AG09319 (cell line): ENCODE measurements around the gene GRID2IP.

ENCODE experiments used
- DNase-seq: peaks from one replicate; pipeline ENCODE4 v3.0.0-alpha.2; 2010; ENCODE audit warnings: low read depth; ENCODE audit errors: extremely low read depth
- TF ChIP-seq, protein P1 (sequence below): IDR thresholded peaks from 2 replicates; pipeline ENCODE4 v1.5.1; 2011; ENCODE audit warnings: low read depth, mild to moderate bottlenecking, inconsistent platforms, low read length, moderate library complexity

The GRID2IP gene

DNA sequence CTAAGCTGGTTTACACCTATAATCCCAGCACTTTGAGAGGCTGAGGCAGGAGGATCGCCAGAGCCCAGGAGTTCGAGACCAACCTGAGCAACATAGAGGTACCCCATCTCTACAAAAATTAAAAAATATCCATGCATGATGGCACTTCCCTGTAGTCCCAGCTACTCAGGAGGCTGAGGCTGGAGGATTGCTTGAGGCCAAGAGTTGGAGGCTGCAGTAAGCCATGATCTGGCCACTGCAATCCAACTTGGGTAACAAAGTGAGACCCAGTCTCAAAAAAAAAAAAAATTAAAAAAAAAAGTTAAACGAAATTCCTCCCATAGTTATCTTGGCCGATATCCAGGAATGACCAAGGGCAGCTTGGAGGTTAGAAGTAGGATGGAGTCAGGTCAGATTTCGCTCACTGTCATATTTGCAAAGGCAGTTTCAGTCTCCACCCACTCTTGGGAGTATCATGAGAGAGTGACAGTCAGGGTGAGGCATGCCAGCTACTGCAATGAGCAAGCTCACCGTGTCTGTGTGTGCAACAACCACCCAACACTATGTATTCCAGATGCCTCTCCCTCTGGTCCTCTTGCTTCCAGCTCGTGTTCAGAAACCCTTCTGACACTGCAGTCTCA lies 20.0 kb upstream of the GRID2IP start:
- TF ChIP-seq, protein P1, sequence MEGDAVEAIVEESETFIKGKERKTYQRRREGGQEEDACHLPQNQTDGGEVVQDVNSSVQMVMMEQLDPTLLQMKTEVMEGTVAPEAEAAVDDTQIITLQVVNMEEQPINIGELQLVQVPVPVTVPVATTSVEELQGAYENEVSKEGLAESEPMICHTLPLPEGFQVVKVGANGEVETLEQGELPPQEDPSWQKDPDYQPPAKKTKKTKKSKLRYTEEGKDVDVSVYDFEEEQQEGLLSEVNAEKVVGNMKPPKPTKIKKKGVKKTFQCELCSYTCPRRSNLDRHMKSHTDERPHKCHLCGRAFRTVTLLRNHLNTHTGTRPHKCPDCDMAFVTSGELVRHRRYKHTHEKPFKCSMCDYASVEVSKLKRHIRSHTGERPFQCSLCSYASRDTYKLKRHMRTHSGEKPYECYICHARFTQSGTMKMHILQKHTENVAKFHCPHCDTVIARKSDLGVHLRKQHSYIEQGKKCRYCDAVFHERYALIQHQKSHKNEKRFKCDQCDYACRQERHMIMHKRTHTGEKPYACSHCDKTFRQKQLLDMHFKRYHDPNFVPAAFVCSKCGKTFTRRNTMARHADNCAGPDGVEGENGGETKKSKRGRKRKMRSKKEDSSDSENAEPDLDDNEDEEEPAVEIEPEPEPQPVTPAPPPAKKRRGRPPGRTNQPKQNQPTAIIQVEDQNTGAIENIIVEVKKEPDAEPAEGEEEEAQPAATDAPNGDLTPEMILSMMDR, result no peak
- no peak for DNase-seq

DNA sequence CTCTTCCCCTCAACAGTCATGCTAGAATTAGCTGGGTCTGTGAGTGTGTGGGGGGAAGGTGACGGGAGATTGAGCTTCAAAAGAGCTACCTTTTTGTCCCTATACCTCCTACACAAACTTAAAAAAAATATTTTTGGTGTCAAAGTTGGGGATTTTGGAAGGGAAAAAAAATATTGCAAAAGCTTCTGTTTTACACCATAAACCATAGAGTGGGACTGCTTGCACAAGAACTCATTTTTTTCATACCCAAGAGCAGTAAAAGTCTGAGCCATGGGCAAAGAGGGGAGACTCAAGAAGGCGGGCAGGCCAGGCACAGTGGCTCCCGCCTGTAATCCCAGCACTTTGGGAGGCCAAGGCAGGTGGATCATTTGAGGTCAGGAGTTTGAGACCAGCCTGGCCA lies 16.6 kb upstream of the GRID2IP start:
- DNase-seq, result no peak
- TF ChIP-seq, protein P1, result no peak

DNA sequence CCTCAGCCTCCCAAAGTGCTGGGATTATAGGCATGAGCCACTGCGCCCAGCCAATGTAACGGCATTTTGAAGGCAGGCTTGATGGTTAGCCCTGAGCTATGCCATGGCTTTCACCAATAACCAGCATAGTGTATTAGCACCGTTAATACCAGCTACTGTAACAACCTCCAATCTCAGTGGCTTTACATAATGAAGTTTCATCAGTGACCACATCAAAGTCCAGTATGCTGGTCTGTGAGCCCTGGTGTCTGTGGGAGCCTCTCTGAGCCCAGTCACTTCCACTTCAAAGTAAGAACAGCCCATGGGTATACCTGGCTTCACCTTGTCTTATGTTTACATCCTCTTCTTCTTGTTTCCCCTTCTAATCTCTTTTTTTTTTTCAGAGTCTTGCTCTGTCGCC lies 14.4 kb upstream of the GRID2IP start:
- no peak for DNase-seq

DNA sequence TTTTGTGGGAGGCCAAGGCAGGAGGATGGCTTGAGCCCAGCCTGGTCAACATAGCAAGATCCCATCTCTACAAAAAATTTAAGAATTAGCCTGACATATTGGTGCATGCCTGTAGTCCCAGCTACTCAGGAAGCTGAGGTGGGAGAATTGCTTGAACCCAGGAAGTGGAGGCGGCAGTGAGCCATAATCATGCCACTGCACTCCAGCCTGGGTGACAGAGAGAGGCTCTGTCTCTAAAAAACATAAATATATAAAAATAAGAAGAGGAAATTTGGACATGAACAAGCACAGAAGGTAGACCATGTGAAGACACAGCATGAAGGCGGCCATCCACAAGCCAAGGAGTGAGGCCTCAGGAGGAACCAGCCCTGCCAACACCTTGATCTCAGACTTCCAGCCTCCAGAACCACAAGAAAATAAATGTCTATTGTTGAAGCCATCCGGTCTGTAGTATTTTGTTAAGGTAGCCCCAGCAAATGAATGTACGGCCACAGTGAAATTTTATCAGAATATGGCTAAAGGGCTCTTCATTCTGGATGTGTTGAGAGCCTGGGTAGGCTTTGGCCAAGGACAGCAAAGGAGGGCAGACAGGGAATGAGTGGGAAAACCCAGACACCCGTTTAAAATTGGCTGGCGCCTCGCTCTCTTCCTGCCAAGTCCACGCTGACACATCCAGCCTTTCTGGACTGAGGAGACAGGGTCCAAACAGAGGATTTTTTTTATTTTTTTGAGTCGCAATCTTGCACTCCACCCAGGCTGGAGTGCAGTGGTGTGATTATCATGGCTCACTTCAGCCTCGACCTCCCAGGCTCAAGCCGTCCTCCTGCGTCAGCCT lies 12.9 kb upstream of the GRID2IP start:
- TF ChIP-seq, protein P1, result no peak
- DNase-seq, result no peak

More for the DNA sequence above, 14.4 kb upstream of the GRID2IP start:
- TF ChIP-seq, protein P1, result no peak

DNA sequence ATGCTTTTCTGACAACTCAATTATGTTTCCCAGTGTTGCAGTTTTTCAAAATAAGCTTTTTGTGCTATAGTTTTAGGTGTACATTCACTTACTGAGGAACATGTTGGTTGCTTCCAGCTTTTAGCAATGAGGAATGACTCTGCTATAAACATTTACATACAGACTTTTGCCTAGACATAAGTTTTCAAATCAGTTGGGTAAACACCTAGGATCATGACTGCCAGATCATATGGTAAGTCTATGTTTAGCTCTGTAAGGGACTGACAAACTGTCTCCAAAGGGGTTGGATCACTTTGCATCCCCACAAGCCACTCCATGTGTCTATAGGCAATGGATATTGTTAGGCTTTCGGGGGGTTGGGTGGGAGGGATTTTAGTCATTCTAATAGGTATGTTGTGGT lies 10.8 kb upstream of the GRID2IP start:
- TF ChIP-seq, protein P1, result no peak
- no peak for DNase-seq

DNA sequence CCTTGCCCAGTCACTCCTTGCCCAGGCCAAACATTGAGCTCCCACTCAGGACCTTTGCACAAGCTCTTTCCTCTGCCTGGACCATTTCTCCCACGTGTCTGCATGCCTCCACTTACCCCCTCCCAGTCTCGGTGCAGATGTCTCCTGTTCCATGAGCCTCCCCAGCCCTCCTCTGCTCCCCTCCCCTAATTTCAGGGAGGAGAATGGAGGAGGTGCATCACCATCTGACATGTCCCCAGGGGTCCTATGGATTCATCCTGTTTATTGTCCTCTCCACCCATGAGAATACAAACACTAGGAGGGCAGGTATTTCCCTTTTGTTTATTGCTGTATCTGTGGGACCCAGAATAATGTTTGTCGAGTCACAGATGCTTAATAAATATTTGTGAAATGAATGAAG lies 8.6 kb upstream of the GRID2IP start:
- DNase-seq, result no peak
- TF ChIP-seq, protein P1, result no peak

DNA sequence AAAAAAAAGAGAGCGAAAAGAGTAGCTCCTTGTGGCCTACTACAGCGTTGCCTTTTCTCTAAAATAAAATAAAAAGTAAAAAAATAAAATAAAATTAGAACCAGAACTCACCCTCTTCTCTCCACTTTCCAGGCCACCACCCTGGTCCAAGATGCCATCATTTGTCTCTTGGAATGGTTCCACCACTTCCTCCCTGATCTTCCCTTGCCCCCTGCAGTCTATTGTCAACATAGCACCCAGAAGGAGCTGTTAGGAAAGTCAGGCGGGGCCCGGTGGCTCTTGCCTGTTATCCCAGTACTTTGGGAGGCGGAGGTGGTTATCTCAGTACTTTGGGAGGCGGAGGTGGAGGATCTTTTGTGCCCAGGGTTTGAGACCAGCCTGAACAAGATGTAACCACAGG lies 7.6 kb upstream of the GRID2IP start:
- no peak for DNase-seq
- TF ChIP-seq, protein P1, result peak; percentile 23
